Mesodermal cell (in vitro differentiated cells): Measurements from ENCODE around the gene TOM1L2.

Source experiments
- H3K27ac ChIP-seq: 2 replicates; pipeline ENCODE4 v1.7.0; 2013; ENCODE audit warnings: mild to moderate bottlenecking, low read depth, low read length, moderate library complexity; ENCODE audit not compliant: severe bottlenecking
- H3K36me3 ChIP-seq: 2 replicates; pipeline ENCODE4 v1.7.1; 2013; ENCODE audit warnings: mild to moderate bottlenecking, low read length, moderate library complexity; ENCODE audit not compliant: control insufficient read depth, insufficient read depth
- H3K4me1 ChIP-seq: one replicate; pipeline ENCODE4 v1.7.1; 2013; ENCODE audit warnings: mild to moderate bottlenecking, low read length; ENCODE audit not compliant: insufficient read depth, control insufficient read depth, poor library complexity, severe bottlenecking
- H3K4me3 ChIP-seq: 2 replicates; pipeline ENCODE4 v1.7.0; 2013; ENCODE audit warnings: low read length, control low read depth, mild to moderate bottlenecking; ENCODE audit not compliant: insufficient read depth, poor library complexity, severe bottlenecking; ENCODE audit errors: extremely low read depth
- H3K9me3 ChIP-seq: 2 replicates; pipeline ENCODE4 v1.7.1; 2013; ENCODE audit warnings: mild to moderate bottlenecking, low read length, moderate library complexity; ENCODE audit not compliant: control insufficient read depth
- WGBS, 2 experiments: methylation state at CpG; one replicate each; pipeline ENCODE4 v1.1.5; 2013; ENCODE audit warnings: missing lambda C conversion rate in 2 of 2; ENCODE audit not compliant: insufficient coverage in 2 of 2; 5-methylcytosine and 5-hydroxymethylcytosine counted together

The TOM1L2 gene

DNA sequence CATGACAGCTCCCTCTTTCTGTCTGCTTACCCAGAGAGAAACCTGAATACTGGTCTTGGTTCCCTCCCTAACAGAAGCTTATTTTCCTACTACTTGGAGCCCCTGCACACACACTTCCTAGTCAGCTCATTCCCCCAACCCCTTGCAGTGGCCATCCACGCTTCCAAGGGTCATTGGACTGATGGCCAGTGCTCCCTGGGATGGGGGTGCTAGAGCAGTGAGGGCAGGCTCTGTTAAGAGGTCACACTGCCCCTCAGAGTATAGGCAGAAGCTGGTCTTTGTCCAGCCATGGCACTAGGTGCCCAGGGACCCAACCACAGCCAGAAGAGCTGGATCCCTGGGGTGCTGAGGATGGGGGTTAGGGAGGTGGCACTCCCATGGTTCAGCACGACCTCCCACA is 13.0 kb upstream of the TOM1L2 start:
- Histone ChIP-seq H3K9me3 (no peaks in the 10 kb centered on the region), H3K27ac (no peak overlapping the region), H3K36me3 (no peaks in the 10 kb centered on the region), H3K4me3 (no peak overlapping the region), H3K4me1 (peaks cover 5% of the 10 kb centered on the region)
- 72 to 86% methylated on average over 1 to 2 of the region's 2 CpGs for WGBS, 2 experiments

DNA sequence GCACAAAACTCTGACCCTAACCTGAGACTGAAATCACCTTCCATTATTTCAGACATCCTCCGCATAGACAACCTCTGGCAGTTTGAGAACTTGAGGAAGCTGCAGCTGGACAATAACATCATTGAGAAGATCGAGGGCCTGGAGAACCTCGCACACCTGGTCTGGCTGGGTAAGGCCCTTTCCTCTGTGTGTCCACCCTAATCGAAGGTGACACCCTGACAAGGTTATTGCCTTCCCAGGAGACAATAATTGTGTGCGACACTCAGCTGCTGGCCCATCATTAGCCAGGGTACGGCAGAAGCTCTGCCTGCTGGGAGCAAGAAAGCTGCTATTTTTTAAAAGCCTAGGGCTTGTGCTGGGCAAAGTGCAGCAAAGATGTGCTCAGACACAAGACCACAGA is 11.6 kb upstream of the TOM1L2 start:
- 91 to 95% methylated on average over 6 of the region's 6 CpGs for WGBS, 2 experiments
- Histone ChIP-seq H3K27ac (no peak overlapping the region), H3K4me1 (no peaks in the 10 kb centered on the region)

DNA sequence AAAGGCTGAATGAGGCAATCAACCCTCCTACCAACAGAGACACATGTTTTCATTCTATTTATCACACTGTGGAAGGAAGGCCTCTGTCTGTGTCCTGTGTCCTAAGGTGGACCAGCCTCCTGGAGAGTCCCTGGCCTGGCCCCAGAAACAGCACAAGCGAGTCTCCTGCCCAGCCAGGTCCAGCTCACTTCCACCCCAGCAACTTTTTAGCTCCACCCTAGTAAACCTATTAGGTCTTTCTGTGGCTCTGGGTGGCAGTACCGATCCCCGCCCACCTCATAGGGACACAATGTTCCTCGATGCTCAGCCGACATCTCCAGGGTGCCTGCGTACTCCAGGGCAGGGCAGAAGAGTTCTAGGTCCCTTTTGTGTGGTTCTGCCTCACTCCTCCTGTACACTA is 11.2 kb upstream of the TOM1L2 start:
- Histone ChIP-seq H3K9me3 (no peaks in the 10 kb centered on the region), H3K27ac (no peak overlapping the region), H3K36me3 (no peaks in the 10 kb centered on the region), H3K4me1 (no peaks in the 10 kb centered on the region), H3K4me3 (no peak overlapping the region)
- WGBS, 2 experiments, result 88 to 89% methylated on average over 3 to 6 of the region's 6 CpGs

More for the DNA sequence above, 11.6 kb upstream of the TOM1L2 start:
- Histone ChIP-seq H3K36me3 (no peaks in the 10 kb centered on the region), H3K9me3 (no peaks in the 10 kb centered on the region), H3K4me3 (no peak overlapping the region)

DNA sequence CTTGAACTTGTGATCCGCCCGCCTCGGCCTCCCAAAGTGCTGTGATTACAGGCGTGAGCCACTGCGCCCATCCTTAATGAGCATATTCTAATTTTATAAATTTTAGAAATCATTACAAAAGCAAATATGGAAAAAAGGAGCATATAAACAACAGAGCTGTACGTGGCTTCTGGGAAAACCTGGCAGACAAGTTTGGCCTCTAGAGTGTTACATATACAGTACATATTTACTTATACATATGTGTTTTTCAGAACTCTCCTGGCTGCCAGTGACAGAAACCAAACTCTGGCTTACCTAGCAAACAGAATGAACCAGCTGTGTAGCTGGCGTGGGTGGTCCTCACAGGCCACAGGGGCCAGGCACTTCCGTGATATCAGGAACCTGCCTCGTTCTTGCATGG is 10.6 kb upstream of the TOM1L2 start:
- Histone ChIP-seq H3K27ac (no peak overlapping the region), H3K36me3 (no peaks in the 10 kb centered on the region), H3K4me1 (no peaks in the 10 kb centered on the region), H3K4me3 (no peak overlapping the region), H3K9me3 (no peaks in the 10 kb centered on the region)
- 93 to 98% methylated on average over 4 of the region's 9 CpGs for WGBS, 2 experiments

DNA sequence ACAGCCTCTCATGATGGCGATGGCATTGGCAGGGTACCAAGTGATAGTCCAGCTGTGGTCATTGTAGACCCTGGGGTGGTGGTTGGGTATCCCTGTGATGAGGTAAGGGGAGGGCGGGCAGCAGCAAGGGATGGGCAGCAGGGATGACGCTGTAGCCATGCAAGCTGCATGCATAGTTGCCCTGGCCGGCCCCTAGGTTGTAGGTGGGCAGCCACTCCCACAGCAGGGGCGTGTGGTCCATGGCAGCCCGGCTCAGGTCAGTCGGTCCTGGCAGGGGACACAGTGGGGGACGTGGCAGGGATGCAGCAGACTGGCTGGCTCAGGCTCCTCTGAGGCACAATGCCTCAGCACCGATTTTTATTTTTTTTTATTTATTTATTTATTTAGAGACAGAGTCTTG is 9.1 kb upstream of the TOM1L2 start:
- WGBS, 2 experiments, result 86 to 92% methylated on average over 7 to 8 of the region's 9 CpGs
- H3K27ac ChIP-seq, result no peak overlapping the region
- no peak overlapping the region for H3K4me3 ChIP-seq
- H3K4me1 ChIP-seq, result no peaks in the 10 kb centered on the region
- no peaks in the 10 kb centered on the region for H3K36me3 ChIP-seq
- no peaks in the 10 kb centered on the region for H3K9me3 ChIP-seq

DNA sequence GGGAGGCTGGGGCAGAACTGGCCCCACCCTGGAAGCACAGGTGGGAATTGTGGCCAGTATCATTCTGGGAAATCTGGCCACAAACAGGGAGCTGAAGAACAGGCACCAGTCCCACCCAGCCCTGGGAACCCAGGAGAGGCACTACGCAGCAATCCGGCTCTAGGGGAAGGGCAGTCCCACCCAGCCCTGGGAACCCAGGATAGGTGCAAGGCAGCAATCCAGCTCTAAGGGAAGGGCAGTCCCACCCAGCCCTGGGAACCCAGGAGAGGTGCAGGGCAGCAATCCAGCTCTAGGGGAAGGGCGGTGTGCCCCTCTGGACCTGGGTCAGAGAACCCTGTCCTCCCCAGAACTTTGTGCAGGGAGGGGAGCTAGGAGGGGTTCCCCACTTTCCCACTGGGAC is 7.6 kb upstream of the TOM1L2 start:
- no peak overlapping the region for H3K27ac ChIP-seq
- no peak overlapping the region for H3K4me3 ChIP-seq
- H3K36me3 ChIP-seq, result no peaks in the 10 kb centered on the region
- no peaks in the 10 kb centered on the region for H3K4me1 ChIP-seq
- WGBS, 2 experiments, result 87 to 92% methylated on average over 2 of the region's 3 CpGs
- no peaks in the 10 kb centered on the region for H3K9me3 ChIP-seq

DNA sequence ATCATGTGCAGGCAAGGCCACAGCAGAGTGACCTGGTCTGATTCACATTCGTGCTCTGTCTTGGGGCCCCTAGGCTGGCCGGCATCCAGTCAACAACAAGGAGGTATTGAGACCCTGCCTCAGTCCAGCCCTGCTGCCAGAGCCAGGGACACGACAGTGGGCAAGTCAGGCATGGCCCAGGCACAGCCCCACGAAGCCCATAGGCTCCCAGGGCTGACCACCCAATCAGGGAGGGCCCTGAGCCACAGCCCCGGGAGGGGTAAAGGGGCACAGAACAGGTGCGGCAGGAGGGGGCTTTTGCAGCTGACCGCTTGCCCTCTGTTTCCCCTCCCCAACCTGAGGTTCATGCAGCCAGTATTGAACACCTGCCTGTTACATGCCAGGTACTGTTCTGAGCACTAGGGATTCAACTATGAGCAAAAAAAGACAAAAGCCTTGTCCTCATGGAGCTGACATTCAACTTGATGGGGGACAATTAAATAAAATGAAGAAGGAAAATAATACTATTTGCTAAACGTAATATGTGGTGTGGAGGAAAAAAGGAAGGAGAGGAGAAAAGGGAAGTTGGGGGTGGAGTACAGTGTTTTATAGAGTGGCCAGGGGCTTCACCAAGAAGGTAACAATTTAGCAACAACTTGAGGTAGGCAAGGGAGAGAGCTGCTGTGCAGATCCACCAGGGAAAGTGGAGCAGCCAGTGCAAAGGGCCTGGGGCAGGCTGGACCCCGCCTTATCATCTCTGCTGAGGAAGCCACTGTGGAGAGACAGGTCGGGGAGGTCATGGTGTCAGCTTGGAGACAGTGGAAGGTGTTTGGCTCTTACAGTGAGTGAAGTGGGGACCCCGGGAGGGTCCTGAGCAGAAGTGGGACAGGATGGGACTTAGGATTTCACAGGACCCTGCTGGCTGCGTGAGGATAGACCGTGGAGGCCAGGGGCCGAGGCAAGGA is 6.6 kb upstream of the TOM1L2 start:
- WGBS, 2 experiments, result 87 to 88% methylated on average over 9 to 14 of the region's 14 CpGs
- no peaks in the 10 kb centered on the region for H3K4me1 ChIP-seq
- no peak overlapping the region for H3K27ac ChIP-seq
- no peak overlapping the region for H3K4me3 ChIP-seq
- no peaks in the 10 kb centered on the region for H3K9me3 ChIP-seq
- no peaks in the 10 kb centered on the region for H3K36me3 ChIP-seq

DNA sequence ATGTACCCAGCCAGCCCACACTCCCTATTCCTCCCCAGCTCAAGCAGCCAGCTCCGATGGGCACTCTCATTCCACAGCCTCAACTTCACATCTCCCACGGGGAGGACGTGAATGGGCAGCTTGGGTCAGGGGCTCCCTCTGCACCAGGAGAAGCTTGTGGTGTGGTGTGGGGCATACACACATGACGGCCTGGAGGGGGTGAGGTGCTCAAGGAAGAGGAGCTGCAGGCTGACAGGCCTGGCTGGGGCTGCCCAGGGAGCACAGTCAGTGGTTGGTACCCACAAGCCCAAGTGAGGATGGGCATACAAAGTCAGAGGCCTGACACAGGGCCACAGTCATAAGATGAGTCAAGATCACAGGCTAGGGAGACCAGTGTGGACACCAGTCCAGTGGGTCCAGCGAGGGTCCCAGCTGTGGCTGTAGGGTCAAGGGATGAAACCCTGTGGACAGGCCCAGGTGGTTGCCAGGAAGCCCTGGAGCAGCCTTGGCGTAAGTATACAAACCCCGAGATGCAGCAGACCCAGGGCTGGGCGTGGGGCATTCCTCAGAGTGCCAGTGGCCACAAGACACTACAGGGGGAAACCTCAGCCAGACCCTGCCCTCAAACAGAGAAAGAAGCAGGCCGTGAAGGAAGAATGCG is 4.9 kb upstream of the TOM1L2 start:
- Histone ChIP-seq H3K4me1 (peaks cover 5% of the 10 kb centered on the region), H3K36me3 (no peaks in the 10 kb centered on the region), H3K27ac (no peak overlapping the region), H3K9me3 (no peaks in the 10 kb centered on the region), H3K4me3 (no peak overlapping the region)
- WGBS, 2 experiments, result 87 to 90% methylated on average over 6 to 8 of the region's 10 CpGs

DNA sequence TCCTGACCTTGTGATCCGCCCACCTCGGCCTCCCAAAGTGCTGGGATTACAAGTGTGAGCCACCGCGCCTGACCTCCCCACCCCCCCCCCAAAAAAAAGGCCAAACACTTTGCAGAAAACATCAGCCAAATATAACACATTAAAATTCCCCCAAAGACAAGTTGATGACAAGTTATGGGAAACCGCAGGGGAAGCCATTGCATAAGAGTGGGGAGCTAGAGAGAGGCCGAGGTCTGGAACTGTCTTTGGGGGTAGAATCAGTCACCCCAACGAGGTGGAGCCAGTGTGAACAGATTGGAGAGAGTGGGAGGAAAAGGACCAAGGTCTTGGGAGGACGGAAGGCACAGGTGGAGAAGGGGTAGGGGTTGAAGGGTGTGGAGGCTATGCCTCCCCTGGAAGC is 3.2 kb upstream of the TOM1L2 start:
- Histone ChIP-seq H3K36me3 (no peaks in the 10 kb centered on the region), H3K4me1 (peaks cover 14% of the 10 kb centered on the region), H3K9me3 (no peaks in the 10 kb centered on the region), H3K4me3 (no peak overlapping the region), H3K27ac (no peak overlapping the region)
- 66 to 73% methylated on average over 4 of the region's 8 CpGs for WGBS, 2 experiments

DNA sequence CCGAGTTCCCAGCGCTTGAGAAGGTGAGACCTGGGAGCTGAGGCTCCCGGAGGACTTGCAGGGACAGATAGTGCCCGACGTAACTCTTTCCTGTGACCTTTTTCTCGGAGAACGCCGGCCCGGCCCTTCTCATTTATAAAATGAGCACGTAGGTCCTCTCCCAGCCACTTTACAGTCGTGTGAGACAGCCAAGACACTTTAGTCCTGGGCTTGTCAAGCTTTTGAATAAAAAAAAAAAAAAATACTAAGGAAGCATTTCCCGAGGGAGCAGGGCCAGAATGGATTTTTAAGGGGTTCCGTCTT is 703 bp upstream of the TOM1L2 start:
- WGBS, 2 experiments, result 2 to 13% methylated on average over 8 to 11 of the region's 13 CpGs
- H3K27ac ChIP-seq, result peak overlapping the region; percentile 77
- no peaks in the 10 kb centered on the region for H3K9me3 ChIP-seq
- H3K4me1 ChIP-seq, result peaks cover 14% of the 10 kb centered on the region
- H3K36me3 ChIP-seq, result no peaks in the 10 kb centered on the region
- H3K4me3 ChIP-seq, result peak overlapping the region; percentile 54
